ENCODE results near the gene COL27A1. TPM values are rescaled to one million over a fixed set of nuclear protein-coding genes. Genes with fewer than 3 reads are reported as not detected.

The COL27A1 gene
- total RNA-seq, 2 experiments from 2014 or later = 8.4 to 9.7 TPM

DNA sequence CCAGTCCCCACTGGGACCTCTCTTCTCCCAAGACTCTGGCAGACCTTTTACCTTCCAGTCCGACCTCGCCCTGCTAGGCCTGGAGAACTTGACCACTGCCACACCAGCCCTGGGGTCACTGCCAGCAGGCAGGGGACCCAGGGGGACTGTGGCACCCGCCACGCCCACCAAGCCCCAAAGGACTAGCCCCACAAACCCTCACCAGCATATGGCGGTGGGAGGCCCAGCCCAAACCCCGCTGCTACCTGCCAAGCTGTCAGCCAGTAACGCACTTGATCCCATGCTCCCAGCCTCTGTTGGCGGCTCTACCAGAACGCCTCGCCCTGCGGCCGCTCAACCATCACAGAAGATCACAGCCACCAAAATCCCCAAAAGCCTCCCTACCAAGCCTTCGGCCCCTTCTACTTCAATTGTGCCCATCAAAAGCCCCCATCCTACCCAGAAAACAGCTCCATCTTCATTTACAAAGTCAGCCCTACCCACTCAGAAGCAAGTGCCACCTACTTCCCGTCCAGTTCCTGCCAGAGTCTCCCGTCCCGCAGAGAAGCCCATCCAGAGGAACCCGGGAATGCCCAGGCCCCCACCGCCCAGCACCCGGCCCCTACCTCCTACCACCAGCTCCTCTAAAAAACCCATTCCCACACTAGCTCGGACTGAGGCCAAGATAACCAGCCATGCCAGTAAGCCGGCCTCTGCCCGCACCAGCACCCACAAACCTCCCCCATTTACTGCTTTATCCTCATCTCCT lies 13.1 kb downstream of the COL27A1 start:
- POLR2A ChIA-PET = no interaction called here
- TF ChIP-seq, protein P1, sequence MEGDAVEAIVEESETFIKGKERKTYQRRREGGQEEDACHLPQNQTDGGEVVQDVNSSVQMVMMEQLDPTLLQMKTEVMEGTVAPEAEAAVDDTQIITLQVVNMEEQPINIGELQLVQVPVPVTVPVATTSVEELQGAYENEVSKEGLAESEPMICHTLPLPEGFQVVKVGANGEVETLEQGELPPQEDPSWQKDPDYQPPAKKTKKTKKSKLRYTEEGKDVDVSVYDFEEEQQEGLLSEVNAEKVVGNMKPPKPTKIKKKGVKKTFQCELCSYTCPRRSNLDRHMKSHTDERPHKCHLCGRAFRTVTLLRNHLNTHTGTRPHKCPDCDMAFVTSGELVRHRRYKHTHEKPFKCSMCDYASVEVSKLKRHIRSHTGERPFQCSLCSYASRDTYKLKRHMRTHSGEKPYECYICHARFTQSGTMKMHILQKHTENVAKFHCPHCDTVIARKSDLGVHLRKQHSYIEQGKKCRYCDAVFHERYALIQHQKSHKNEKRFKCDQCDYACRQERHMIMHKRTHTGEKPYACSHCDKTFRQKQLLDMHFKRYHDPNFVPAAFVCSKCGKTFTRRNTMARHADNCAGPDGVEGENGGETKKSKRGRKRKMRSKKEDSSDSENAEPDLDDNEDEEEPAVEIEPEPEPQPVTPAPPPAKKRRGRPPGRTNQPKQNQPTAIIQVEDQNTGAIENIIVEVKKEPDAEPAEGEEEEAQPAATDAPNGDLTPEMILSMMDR (IDR thresholded peaks at IDR 0.05) = no peak
- Mint-ChIP-seq H3K9me3 (no peaks in the 10 kb centered on the region), H3K27ac (no peak overlapping the region), H3K27me3 (peaks cover 2% of the 10 kb centered on the region), H3K4me1 (ENCODE audit: low read depth) (peaks cover 4% of the 10 kb centered on the region), H3K4me3 (no peak overlapping the region), H3K36me3 (ENCODE audit: low read depth) (no peaks in the 10 kb centered on the region)
- no peak for DNase-seq
- ATAC-seq = no peak
- intact Hi-C loops (cut with micrococcal nuclease) = no loop called here
- CTCF ChIA-PET = no interaction called here

DNA sequence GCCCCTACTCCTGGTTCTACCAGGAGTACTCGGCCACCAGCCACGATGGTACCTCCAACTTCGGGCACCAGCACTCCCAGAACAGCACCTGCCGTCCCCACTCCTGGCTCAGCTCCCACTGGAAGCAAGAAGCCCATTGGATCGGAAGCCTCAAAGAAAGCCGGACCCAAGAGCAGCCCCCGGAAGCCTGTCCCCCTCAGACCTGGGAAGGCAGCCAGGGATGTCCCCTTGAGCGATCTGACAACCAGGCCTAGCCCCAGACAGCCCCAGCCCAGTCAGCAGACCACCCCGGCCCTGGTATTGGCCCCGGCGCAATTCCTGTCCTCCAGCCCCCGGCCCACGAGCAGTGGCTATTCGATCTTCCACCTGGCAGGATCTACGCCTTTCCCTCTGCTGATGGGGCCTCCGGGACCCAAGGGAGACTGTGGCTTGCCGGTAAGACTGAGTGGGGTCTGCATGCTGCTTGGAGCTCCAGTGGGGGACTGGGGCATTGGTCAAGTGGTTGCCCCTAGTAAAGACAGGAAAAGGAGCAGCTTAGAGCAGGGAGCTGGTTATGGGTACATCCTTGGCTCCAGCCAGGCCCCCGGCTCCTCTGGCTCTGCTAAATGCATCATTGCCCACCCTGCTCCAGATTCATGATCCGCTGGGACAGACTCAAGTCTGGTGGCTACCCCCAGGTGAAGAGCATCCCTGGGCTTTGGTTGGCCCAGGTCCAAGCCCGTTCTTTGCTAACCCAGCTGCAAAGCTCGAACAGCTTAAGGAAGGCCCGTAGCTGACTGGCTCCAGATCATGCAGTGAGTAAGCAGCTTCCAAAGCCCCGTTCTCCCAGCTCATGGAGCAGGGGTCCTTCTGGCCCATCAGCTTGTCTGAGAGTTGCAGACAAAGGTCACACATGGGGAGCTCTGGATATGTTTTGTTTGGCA lies 14.0 kb downstream of the COL27A1 start:
- Mint-ChIP-seq H3K27me3 (no peaks in the 10 kb centered on the region), H3K27ac (no peak overlapping the region), H3K4me3 (no peak overlapping the region), H3K4me1 (ENCODE audit: low read depth) (no peaks in the 10 kb centered on the region), H3K36me3 (ENCODE audit: low read depth) (no peaks in the 10 kb centered on the region), H3K9me3 (no peaks in the 10 kb centered on the region)
- ATAC-seq (no peak), DNase-seq (no peak)
- POLR2A ChIA-PET = no interaction called here
- intact Hi-C loops (cut with micrococcal nuclease) = no loop called here
- CTCF ChIA-PET = interaction anchor here (1.3 kb wide), 1 partner anchor 7 kb away, joined by 3 read pairs; no protein-coding TSS in a partner anchor
- TF ChIP-seq, protein P1 (IDR thresholded peaks at IDR 0.05) = no peak

DNA sequence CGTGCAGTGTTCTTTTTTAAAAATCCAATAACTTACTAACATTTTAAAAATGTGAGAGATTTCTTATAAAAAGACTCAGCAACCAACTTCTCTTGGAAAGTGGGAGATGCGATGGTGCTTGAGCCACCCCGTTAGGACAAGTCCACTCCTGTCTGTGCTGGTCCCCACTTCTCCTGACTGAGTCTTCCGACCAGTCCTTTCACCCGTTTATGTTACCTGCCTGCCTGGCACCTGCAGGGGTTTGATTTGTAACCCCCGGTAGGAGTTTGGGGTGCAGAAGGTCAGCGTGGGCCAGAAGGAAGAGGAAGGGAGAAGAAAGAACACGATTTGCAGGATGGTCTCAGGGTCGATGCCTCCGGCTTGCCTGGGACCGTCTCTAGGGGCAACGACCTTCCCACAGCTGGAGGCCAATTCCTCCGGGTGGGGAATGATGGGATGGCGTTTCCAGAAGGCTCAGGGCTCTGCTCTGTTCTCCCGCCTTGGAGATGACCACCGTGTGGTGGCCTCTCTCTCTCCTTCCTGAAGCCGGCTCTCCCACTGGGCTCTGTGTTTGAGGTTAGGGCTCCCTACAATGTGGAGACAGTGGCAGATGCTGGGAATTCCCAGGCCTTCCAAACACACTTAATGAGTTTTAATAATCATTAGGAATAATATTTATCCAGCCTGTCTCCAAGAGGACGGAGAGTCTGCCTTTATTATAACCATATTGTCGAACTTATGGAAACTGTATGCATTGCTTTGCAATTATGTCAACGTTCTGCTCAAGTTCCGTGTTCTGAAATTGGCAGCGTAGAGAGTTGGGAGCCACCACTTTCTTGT lies 14.8 kb downstream of the COL27A1 start:
- Mint-ChIP-seq H3K36me3 (ENCODE audit: low read depth) (no peaks in the 10 kb centered on the region), H3K4me1 (ENCODE audit: low read depth) (no peaks in the 10 kb centered on the region), H3K9me3 (no peaks in the 10 kb centered on the region), H3K4me3 (no peak overlapping the region), H3K27ac (no peak overlapping the region), H3K27me3 (no peaks in the 10 kb centered on the region)
- intact Hi-C loops (cut with micrococcal nuclease) = no loop called here
- TF ChIP-seq, protein P1 (IDR thresholded peaks at IDR 0.05) = no peak
- no peak for ATAC-seq
- DNase-seq = no peak
- ChIA-PET CTCF (interaction anchor here (1.3 kb wide), 1 partner anchor 8 kb away, joined by 3 read pairs; no protein-coding TSS in a partner anchor), POLR2A (no interaction called here)

DNA sequence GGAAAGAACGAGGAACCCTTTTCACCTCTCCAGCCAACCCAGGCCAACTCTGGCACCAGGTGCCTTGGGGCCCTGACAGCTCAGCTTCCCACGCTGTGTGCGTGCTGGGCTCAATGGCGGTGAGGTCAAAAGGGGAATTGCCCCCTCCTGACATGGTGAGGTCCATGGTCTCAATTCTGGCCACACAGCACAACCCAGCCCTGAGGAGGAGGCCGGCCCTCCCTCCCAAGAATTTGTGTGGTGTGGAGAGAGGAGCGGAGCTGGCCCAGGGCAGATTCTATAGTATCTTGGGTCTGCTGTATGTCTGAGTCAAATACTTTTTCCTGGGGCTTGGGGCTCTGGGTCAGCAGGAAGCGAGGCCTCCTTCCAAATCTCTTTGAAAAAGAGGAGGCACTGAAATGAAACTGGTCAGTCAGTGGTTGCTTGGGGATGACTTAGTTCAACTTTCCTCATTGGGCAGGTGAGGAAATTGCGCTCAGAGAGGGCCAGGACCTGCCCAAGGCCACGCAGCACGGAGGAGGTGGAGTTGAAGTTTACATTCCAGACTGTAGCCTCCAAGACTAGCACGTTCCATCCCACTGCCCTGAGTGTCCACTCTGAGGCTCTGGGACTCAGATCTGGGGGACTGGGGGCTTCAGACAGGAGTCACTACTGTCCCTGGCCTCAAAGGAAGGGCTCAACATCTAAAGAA lies 15.6 kb downstream of the COL27A1 start:
- H3K27me3 Mint-ChIP-seq = no peaks in the 10 kb centered on the region
- ATAC-seq (no peak), DNase-seq (no peak)
- TF ChIP-seq, protein P1 (IDR thresholded peaks at IDR 0.05) = no peak
- intact Hi-C loops (cut with micrococcal nuclease) = no loop called here
- no peak overlapping the region for H3K27ac Mint-ChIP-seq
- H3K36me3 Mint-ChIP-seq (ENCODE audit: low read depth) = no peaks in the 10 kb centered on the region
- no peaks in the 10 kb centered on the region for H3K9me3 Mint-ChIP-seq
- no peaks in the 10 kb centered on the region for H3K4me1 Mint-ChIP-seq (ENCODE audit: low read depth)
- ChIA-PET CTCF (interaction anchor here (1.0 to 1.3 kb wide), 2 partner anchors 9 to 16 kb away, joined by 3 read pairs; partner anchors contain the start of gene COL27A1), POLR2A (no interaction called here)
- H3K4me3 Mint-ChIP-seq = no peak overlapping the region
